ENCODE data around the gene CADM4.

GRCh38 chr19:43631491-43631890 is 8.2 kb downstream of the CADM4 start:
- no peak for TF ChIP-seq CTCF (IDR thresholded peaks at IDR 0.05; ENCODE audit: borderline replicate concordance, extremely low read depth, low read length, poor library complexity, severe bottlenecking)
- no peak for TF ChIP-seq EZH2 (IDR thresholded peaks at IDR 0.05; ENCODE audit: borderline replicate concordance, low read depth, low read length, severe bottlenecking)
